A549 (cell line): ENCODE data around the gene GRIK4. TPM values are rescaled to one million over a fixed set of nuclear protein-coding genes. Genes with fewer than 3 reads are reported as not detected.

ENCODE experiments used
- ATAC-seq, 2 experiments: fragments of 200-7000 bp in 1 of 2; fragments of >200 bp in 1 of 2; cut with Nextera tagmentation in 1 of 2; cut with Tn5 transposase in 1 of 2; 3 replicates each; pipeline versions ENCODE4 v1.8.0 to v1.9.1; 2018 to 2020; ENCODE audit warnings: mild to moderate bottlenecking in 1 of 2, moderate library complexity in 1 of 2
- CTCF ChIA-PET: fragments of 300-600 bp; sonication (Branson Sonifier 250); formaldehyde crosslinking; extraction: SDS; loops from one replicate; lab custom pipeline; 2021; ENCODE audit warnings: antibody characterized with exemption, inconsistent platforms; lab: Yijun Ruan, JAX
- POLR2A ChIA-PET: fragments of 350-600 bp; formaldehyde crosslinking; extraction: SDS; loops from one replicate; lab custom pipeline; 2021; ENCODE audit warnings: antibody characterized with exemption, inconsistent platforms; lab: Yijun Ruan, JAX
- DNase-seq, 2 experiments: peaks; one replicate each; pipeline versions ENCODE4 v3.0.0 to v3.0.0-alpha.2; 2011 to 2016; ENCODE audit warnings: low read depth in 1 of 2, low spot score in 1 of 2
- FAIRE-seq: peaks from 2 replicates; lab custom pipeline; 2011; peaks lifted over from hg19 to GRCh38; lab: Jason Lieb, UNC
- H3K27ac ChIP-seq, 2 experiments: fragments of >200 bp; sonication (Bioruptor Twin); formaldehyde crosslinking; 3 replicates each; pipeline ENCODE4 v1.5.1; 2016 to 2017
- H3K4me1 ChIP-seq: fragments of >200 bp; sonication (Bioruptor Twin); formaldehyde crosslinking; 3 replicates; pipeline ENCODE4 v1.6.1; 2016
- H3K4me2 ChIP-seq: fragments of >200 bp; sonication (Bioruptor Twin); formaldehyde crosslinking; 3 replicates; pipeline ENCODE4 v1.6.1; 2016
- H3K4me3 ChIP-seq: fragments of >200 bp; sonication (Bioruptor Twin); formaldehyde crosslinking; 3 replicates; pipeline ENCODE4 v1.5.1; 2016
- H3K9me3 ChIP-seq: fragments of >200 bp; sonication (Bioruptor Twin); formaldehyde crosslinking; 3 replicates; pipeline ENCODE4 v1.6.1; 2016
- CBX2 ChIP-seq: fragments of 200-600 bp; sonication (generic); IDR thresholded peaks from 2 replicates; pipeline ENCODE4 v1.6.1; 2016; ENCODE audit warnings: low read depth, mild to moderate bottlenecking, borderline replicate concordance
- CEBPB ChIP-seq, 2 experiments: fragments of >200 bp in 1 of 2; sonication (Bioruptor Twin) in 1 of 2; formaldehyde crosslinking in 1 of 2; IDR thresholded peaks; 2 replicates each; pipeline ENCODE4 v1.6.1; 2012 to 2016
- CHD2 ChIP-seq: fragments of 150-350 bp; IDR thresholded peaks from 2 replicates; pipeline ENCODE4 v1.6.1; 2014; ENCODE audit warnings: low read length; ENCODE audit not compliant: partially characterized antibody
- EHMT2 ChIP-seq: fragments of 200-600 bp; sonication (generic); IDR thresholded peaks from 2 replicates; pipeline ENCODE4 v1.6.1; 2016; ENCODE audit warnings: antibody characterized with exemption, low read depth, mild to moderate bottlenecking, moderate library complexity
- ESRRA ChIP-seq: fragments of 150-350 bp; IDR thresholded peaks from 2 replicates; pipeline ENCODE4 v1.6.1; 2014; ENCODE audit warnings: mild to moderate bottlenecking, low read length, borderline replicate concordance
- FOSL2 ChIP-seq, 2 experiments: fragments of 450-650 bp in 1 of 2; fragments of >200 bp in 1 of 2; sonication (Bioruptor Twin) in 1 of 2; formaldehyde crosslinking; IDR thresholded peaks; 2 replicates each; pipeline versions ENCODE4 v1.5.0 to v1.6.1; 2016 to 2020; ENCODE audit warnings: mild to moderate bottlenecking in 1 of 2, moderate library complexity in 1 of 2
- FOXS1 ChIP-seq: fragments of 250-450 bp; sonication (Bioruptor Pico); IDR thresholded peaks from 2 replicates; pipeline ENCODE4 v1.5.0; 2020; ENCODE audit warnings: mild to moderate bottlenecking, moderate library complexity
- GATA3 ChIP-seq: IDR thresholded peaks from 2 replicates; pipeline ENCODE4 v1.6.1; 2012; ENCODE audit warnings: borderline replicate concordance
- HEYL ChIP-seq: fragments of 250-450 bp; sonication (Bioruptor Pico); IDR thresholded peaks from 2 replicates; pipeline ENCODE4 v1.8.0; 2021; ENCODE audit warnings: mild to moderate bottlenecking, moderate library complexity
- HMGXB4 ChIP-seq: fragments of 250-450 bp; sonication (Bioruptor Pico); IDR thresholded peaks from 2 replicates; pipeline ENCODE4 v1.5.0; 2021; ENCODE audit warnings: mild to moderate bottlenecking, moderate library complexity, borderline replicate concordance
- MAFK ChIP-seq: fragments of 450-650 bp; IDR thresholded peaks from 2 replicates; pipeline ENCODE4 v1.6.1; 2014; ENCODE audit not compliant: partially characterized antibody
- MAX ChIP-seq: IDR thresholded peaks from 2 replicates; pipeline ENCODE4 v1.6.1; 2012
- MAZ ChIP-seq: fragments of 150-350 bp; IDR thresholded peaks from 2 replicates; pipeline ENCODE4 v1.6.1; 2014; ENCODE audit warnings: antibody characterized with exemption, low read depth, low read length, borderline replicate concordance
- NR3C1 ChIP-seq: fragments of >200 bp; sonication (Bioruptor Twin); formaldehyde crosslinking; IDR thresholded peaks from 3 replicates; pipeline ENCODE4 v1.6.1; 2017
- REST ChIP-seq: fragments of 200-600 bp; sonication (generic); IDR thresholded peaks from 2 replicates; pipeline ENCODE4 v1.6.1; 2016; ENCODE audit warnings: antibody characterized with exemption, mild to moderate bottlenecking, moderate library complexity
- SMC3 ChIP-seq: fragments of >200 bp; sonication (Bioruptor Twin); formaldehyde crosslinking; IDR thresholded peaks from 3 replicates; pipeline ENCODE4 v1.6.1; 2018; ENCODE audit warnings: inconsistent platforms
- TFCP2L1 ChIP-seq: fragments of 250-450 bp; sonication (Bioruptor Pico); IDR thresholded peaks from 2 replicates; pipeline ENCODE4 v1.5.0; 2021; ENCODE audit warnings: mild to moderate bottlenecking
- TP53 ChIP-seq: fragments of 250-450 bp; sonication (Bioruptor Pico); IDR thresholded peaks from 2 replicates; pipeline ENCODE4 v1.5.0; 2021; ENCODE audit warnings: mild to moderate bottlenecking, moderate library complexity
- WGBS: methylation state at CpG from one replicate; pipeline ENCODE4 v1.1.6; 2017; ENCODE audit errors: missing lambda C conversion rate; 5-methylcytosine and 5-hydroxymethylcytosine counted together
- polyA plus RNA-seq, 4 experiments: library from polyadenylated mRNA; depleted of rRNA in 3 of 4; stranded (reverse); fragments of >200 nt; fragmentation: RNase III in 1 of 4; extraction: RNeasy Plus Mini Kit Qiagen cat#74134 plus additional on column Dnase treatment in 1 of 4; gene quantifications; 2 replicates in 3 of 4; 3 replicates in 1 of 4; pipeline ENCODE4 v1.2.3, GENCODE V29; 2011 to 2017

GRIK4 gene
- polyA plus RNA-seq, 2 of the 4 experiments (the other 2 are of a cell fraction) = 0.01 TPM; not detected in 1

DNA sequence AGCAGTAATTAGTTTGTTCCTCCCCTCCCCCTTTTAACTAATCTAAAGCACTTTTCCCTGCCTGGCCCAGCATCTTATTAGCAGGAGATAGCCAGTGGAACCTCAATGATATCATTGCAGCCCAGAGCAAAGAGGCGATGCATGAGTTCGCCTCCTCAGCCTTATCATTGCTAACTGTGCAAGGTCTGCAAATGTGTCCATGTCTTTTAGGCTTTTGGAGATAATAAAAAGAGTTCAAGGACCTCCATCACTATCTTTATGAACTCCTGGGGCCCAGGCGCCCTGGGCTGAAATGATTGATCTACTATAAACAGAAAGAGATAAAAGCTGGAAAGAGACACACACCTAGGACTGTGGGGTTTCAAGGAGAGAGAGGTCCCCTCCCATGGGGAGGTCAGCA, 388.2 kb downstream of the GRIK4 start:
- ATAC-seq (no peak), FAIRE-seq (no peak)
- H3K4me1 ChIP-seq = no peaks in the 10 kb centered on the region
- CTCF ChIA-PET = interaction anchor here (0.5 kb wide), 1 partner anchor 86 kb away, joined by 4 read pairs; no protein-coding TSS in a partner anchor
- no peak overlapping the region for H3K27ac ChIP-seq
- TF ChIP-seq HEYL (CRISPR knock-in tag) (no peak), CBX2 (no peak), GATA3 (no peak), MAX (no peak), FOSL2 (IDR thresholded peaks at IDR 0.05) (no peak), FOSL2 (CRISPR knock-in tag; IDR thresholded peaks at IDR 0.05) (no peak), SMC3 (no peak), NR3C1 (no peak), CEBPB (IDR thresholded peaks at IDR 0.05) (no peak), CHD2 (no peak), MAFK (no peak), EHMT2 (no peak), REST (no peak), TFCP2L1 (CRISPR knock-in tag) (no peak), HMGXB4 (CRISPR knock-in tag) (no peak), TP53 (CRISPR knock-in tag) (no peak), ESRRA (no peak), FOXS1 (CRISPR knock-in tag) (no peak)
- TF ChIP-seq, all 56 proteins: peak for 0
- POLR2A ChIA-PET = no interaction called here
- 55% methylated on average over 3 of the region's 3 CpGs for WGBS
- no peak for DNase-seq
- Histone ChIP-seq H3K4me2 (no peak overlapping the region), H3K4me3 (no peak overlapping the region), H3K9me3 (no peaks in the 10 kb centered on the region)

GRCh38 chr11:120900643-120901042, 389.1 kb downstream of the GRIK4 start:
- 24% methylated on average over 9 of the region's 9 CpGs for WGBS
- CTCF ChIA-PET = no interaction called here

More at GRCh38 chr11:120900643-120901042, 389.1 kb downstream of the GRIK4 start:
- POLR2A ChIA-PET = no interaction called here
- TF ChIP-seq REST (peak; percentile 41; the same call in 1 of the 2 replicates), MAZ (no peak)
- Histone ChIP-seq H3K9me3 (no peaks in the 10 kb centered on the region), H3K4me2 (no peak overlapping the region), H3K4me3 (no peak overlapping the region), H3K4me1 (no peaks in the 10 kb centered on the region), H3K27ac (no peak overlapping the region)
- ATAC-seq (no peak), DNase-seq (no peak), FAIRE-seq (no peak)
